Iris pigment epithelial cell (primary cell): Measurements from ENCODE around the gene NDUFV1.
A peak's percentile ranks its signal among the peaks of the same experiment; 100 is the strongest.
"Not testable (repeated sequence)": the region's sequence is repeated elsewhere in the genome, so short reads cannot be mapped to it uniquely, and the experiment has no call there.

ENCODE experiments used
- DNase-seq: peaks from one replicate; pipeline ENCODE4 v3.0.0-alpha.2; 2011; ENCODE audit warnings: low read depth

NDUFV1 gene

GRCh38 chr11:67627812-67628624, 21.3 kb downstream of the NDUFV1 start:
- DNase-seq: no peak

- no peak for DNase-seq
Observed at GRCh38 chr11:67628710-67629385, 22.1 kb downstream of the NDUFV1 start.

- DNase-seq: peak; percentile 74
Observed at GRCh38 chr11:67629386-67630227, 22.9 kb downstream of the NDUFV1 start, which contains the start of gene NUDT8. TSS of gene NUDT8 (minus strand) at chr11:67629937. CDS start at chr11:67629911, 26 bp downstream.

- DNase-seq: peak; percentile 97
Observed at GRCh38 chr11:67630228-67630942, 23.6 kb downstream of the NDUFV1 start.

GRCh38 chr11:67630943-67631331, 24.2 kb downstream of the NDUFV1 start:
- no peak for DNase-seq

- no peak for DNase-seq
Observed at GRCh38 chr11:67631411-67631810, 24.7 kb downstream of the NDUFV1 start.

- DNase-seq: no peak
Observed at GRCh38 chr11:67631853-67632174, 25.1 kb downstream of the NDUFV1 start.

GRCh38 chr11:67632175-67632981, 25.6 kb downstream of the NDUFV1 start:
- DNase-seq: no peak

- DNase-seq: no peak
Observed at GRCh38 chr11:67632982-67633755, 26.4 kb downstream of the NDUFV1 start.

GRCh38 chr11:67633758-67634365, 27.1 kb downstream of the NDUFV1 start:
- DNase-seq: no peak

- no peak for DNase-seq
Observed at GRCh38 chr11:67634366-67635230, 27.9 kb downstream of the NDUFV1 start.

GRCh38 chr11:67635231-67635521, 28.4 kb downstream of the NDUFV1 start:
- no peak for DNase-seq

- DNase-seq: no peak
Observed at GRCh38 chr11:67636962-67637361, 30.2 kb downstream of the NDUFV1 start.

GRCh38 chr11:67637441-67637840, 30.7 kb downstream of the NDUFV1 start:
- DNase-seq: not testable (repeated sequence)

- no peak for DNase-seq
Observed at GRCh38 chr11:67638535-67639437, 32.0 kb downstream of the NDUFV1 start.

GRCh38 chr11:67639438-67639859, 32.7 kb downstream of the NDUFV1 start, which contains the start of gene TBX10:
TSS of gene TBX10 (minus strand) at chr11:67639763. CDS start at chr11:67639472, 291 bp downstream.
- DNase-seq: no peak

- DNase-seq: peak; percentile 54
Observed at GRCh38 chr11:67640021-67640757, 33.5 kb downstream of the NDUFV1 start.
